Muscle layer of colon (tissue), 2 donors: ENCODE results near the gene FHOD1.
A peak's percentile ranks its signal among the peaks of the same experiment; 100 is the strongest.

Experiments used
- H3K27ac ChIP-seq: one replicate; pipeline ENCODE4 v1.7.0; 2013; ENCODE audit warnings: low read depth, mild to moderate bottlenecking, low read length, moderate library complexity
- H3K27me3 ChIP-seq, 2 donors: one replicate each; pipeline ENCODE4 v1.7.0; 2013; ENCODE audit warnings: low read length in 2 of 2, mild to moderate bottlenecking in 2 of 2; ENCODE audit not compliant: insufficient read depth in 2 of 2, control insufficient read depth in 1 of 2
- H3K36me3 ChIP-seq: one replicate; pipeline ENCODE4 v1.7.0; 2013; ENCODE audit warnings: mild to moderate bottlenecking, low read length; ENCODE audit not compliant: insufficient read depth
- H3K4me1 ChIP-seq: one replicate; pipeline ENCODE4 v1.7.0; 2013; ENCODE audit warnings: mild to moderate bottlenecking, low read length; ENCODE audit not compliant: insufficient read depth
- H3K4me3 ChIP-seq, 2 donors: one replicate each; pipeline ENCODE4 v1.7.0; 2013; ENCODE audit warnings: low read length in 2 of 2, low read depth in 1 of 2, mild to moderate bottlenecking in 1 of 2, moderate library complexity in 1 of 2
- H3K9ac ChIP-seq: one replicate; pipeline ENCODE4 v1.7.0; 2013; ENCODE audit warnings: low read length
- H3K9me3 ChIP-seq: one replicate; pipeline ENCODE4 v1.7.0; 2013; ENCODE audit warnings: mild to moderate bottlenecking, low read length
- donor health status: abdominal sarcoma.
- donor health status: Adenocarcinoma of cecum.

Gene FHOD1

GRCh38 chr16:67196881-67197280 is 50.4 kb downstream of the FHOD1 start:
- Histone ChIP-seq H3K36me3 (peaks cover 49% of the 10 kb centered on the region), H3K4me3 (no peak overlapping the region), H3K4me1 (peaks cover 18% of the 10 kb centered on the region), H3K27ac (no peak overlapping the region), H3K9ac (no peak overlapping the region), H3K27me3 (no peaks in the 10 kb centered on the region), H3K9me3 (no peaks in the 10 kb centered on the region)

- no peak overlapping the region for H3K9ac ChIP-seq
- H3K36me3 ChIP-seq: peaks cover 49% of the 10 kb centered on the region
- no peak overlapping the region for H3K4me3 ChIP-seq
- H3K4me1 ChIP-seq: peaks cover 26% of the 10 kb centered on the region
- H3K9me3 ChIP-seq: no peaks in the 10 kb centered on the region
- H3K27me3 ChIP-seq: no peaks in the 10 kb centered on the region
- H3K27ac ChIP-seq: no peak overlapping the region
These were observed 51.6 kb downstream of the FHOD1 start for GRCh38 chr16:67195676-67196075.

GRCh38 chr16:67194260-67194659 is 53.0 kb downstream of the FHOD1 start:
- H3K9me3 ChIP-seq: no peaks in the 10 kb centered on the region
- H3K4me1 ChIP-seq: peaks cover 26% of the 10 kb centered on the region
- peaks cover 49% of the 10 kb centered on the region for H3K36me3 ChIP-seq
- no peak overlapping the region for H3K27ac ChIP-seq
- no peaks in the 10 kb centered on the region for H3K27me3 ChIP-seq
- H3K9ac ChIP-seq: no peak overlapping the region
- no peak overlapping the region for H3K4me3 ChIP-seq

- H3K4me1 ChIP-seq: peaks cover 26% of the 10 kb centered on the region
- H3K9me3 ChIP-seq: no peaks in the 10 kb centered on the region
- H3K27ac ChIP-seq: no peak overlapping the region
- peak overlapping the region in 1 of 2 donors; percentile 91 for H3K4me3 ChIP-seq
- no peaks in the 10 kb centered on the region for H3K27me3 ChIP-seq
- H3K36me3 ChIP-seq: peaks cover 49% of the 10 kb centered on the region
- no peak overlapping the region for H3K9ac ChIP-seq
These were observed 53.7 kb downstream of the FHOD1 start for GRCh38 chr16:67193536-67193935.

- Histone ChIP-seq H3K27ac (peak overlapping the region; percentile 80), H3K9ac (peak overlapping the region; percentile 79), H3K36me3 (peaks cover 44% of the 10 kb centered on the region), H3K4me3 (peak overlapping the region; percentile 47 to 91), H3K9me3 (no peaks in the 10 kb centered on the region), H3K4me1 (peaks cover 26% of the 10 kb centered on the region), H3K27me3 (no peaks in the 10 kb centered on the region)
These were observed 54.4 kb downstream of the FHOD1 start for GRCh38 chr16:67192781-67193361.

GRCh38 chr16:67191995-67192681 is 55.1 kb downstream of the FHOD1 start, which contains the start of gene E2F4:
TSS of gene E2F4 (plus strand) at chr16:67192155. CDS start at chr16:67192228, 73 bp downstream.
- Histone ChIP-seq H3K4me3 (peak within 1 kb of the TSS; percentile 47 to 91), H3K27ac (peak within 1 kb of the TSS; percentile 80), H3K36me3 (peaks cover 36% of the 10 kb centered on the region), H3K9ac (peak within 1 kb of the TSS; percentile 79), H3K27me3 (no peaks in the 10 kb centered on the region), H3K9me3 (no peaks in the 10 kb centered on the region), H3K4me1 (peaks cover 26% of the 10 kb centered on the region)

GRCh38 chr16:67191411-67191994 is 55.8 kb downstream of the FHOD1 start:
- H3K27me3 ChIP-seq: no peaks in the 10 kb centered on the region
- H3K9ac ChIP-seq: no peak overlapping the region
- H3K27ac ChIP-seq: no peak overlapping the region
- no peaks in the 10 kb centered on the region for H3K9me3 ChIP-seq
- peaks cover 30% of the 10 kb centered on the region for H3K36me3 ChIP-seq
- H3K4me1 ChIP-seq: peaks cover 26% of the 10 kb centered on the region
- peak overlapping the region in 1 of 2 donors; percentile 91 for H3K4me3 ChIP-seq

GRCh38 chr16:67190448-67191399 is 56.6 kb downstream of the FHOD1 start:
- Histone ChIP-seq H3K9me3 (no peaks in the 10 kb centered on the region), H3K4me3 (no peak overlapping the region), H3K36me3 (peaks cover 22% of the 10 kb centered on the region), H3K27ac (no peak overlapping the region), H3K4me1 (peaks cover 28% of the 10 kb centered on the region), H3K9ac (no peak overlapping the region), H3K27me3 (no peaks in the 10 kb centered on the region)

- no peaks in the 10 kb centered on the region for H3K9me3 ChIP-seq
- peaks cover 15% of the 10 kb centered on the region for H3K36me3 ChIP-seq
- peaks cover 34% of the 10 kb centered on the region for H3K4me1 ChIP-seq
- no peak within 1 kb of the TSS for H3K4me3 ChIP-seq
- H3K9ac ChIP-seq: no peak within 1 kb of the TSS
- H3K27ac ChIP-seq: no peak within 1 kb of the TSS
- H3K27me3 ChIP-seq: no peaks in the 10 kb centered on the region
These were observed 57.2 kb downstream of the FHOD1 start, which contains the start of gene EXOC3L1 for GRCh38 chr16:67190041-67190440. TSS of gene EXOC3L1 (minus strand) at chr16:67190136. CDS start at chr16:67189676, 460 bp downstream.

- Histone ChIP-seq H3K9ac (no peak overlapping the region), H3K9me3 (no peaks in the 10 kb centered on the region), H3K4me1 (peaks cover 37% of the 10 kb centered on the region), H3K4me3 (no peak overlapping the region), H3K27ac (no peak overlapping the region), H3K36me3 (peaks cover 3% of the 10 kb centered on the region), H3K27me3 (no peaks in the 10 kb centered on the region)
These were observed 58.5 kb downstream of the FHOD1 start for GRCh38 chr16:67188798-67189197.

GRCh38 chr16:67188323-67188722 is 59.0 kb downstream of the FHOD1 start:
- Histone ChIP-seq H3K27me3 (no peaks in the 10 kb centered on the region), H3K27ac (no peak overlapping the region), H3K4me1 (peaks cover 34% of the 10 kb centered on the region), H3K4me3 (no peak overlapping the region), H3K9ac (no peak overlapping the region), H3K36me3 (no peaks in the 10 kb centered on the region), H3K9me3 (no peaks in the 10 kb centered on the region)
